Panc1 (cell line): ENCODE results near the gene S100A4. TPM values are rescaled to one million over a fixed set of nuclear protein-coding genes. Genes with fewer than 3 reads are reported as not detected.
A peak's percentile ranks its signal among the peaks of the same experiment; 100 is the strongest.

ENCODE experiments used
- ATAC-seq: fragments of 200-7000 bp; cut with Tn5 transposase; 2 replicates; pipeline ENCODE4 v1.9.1; 2020; ENCODE audit warnings: mild to moderate bottlenecking, moderate library complexity
- Bru-seq: library from RNA; stranded (reverse); fragments of 400-500 nt; gene quantifications from one replicate; lab custom pipeline; 2021; lab: Mats Ljungman, UMichigan
- BruChase-seq, 2 experiments: library from RNA; stranded (reverse); fragments of 400-500 nt; gene quantifications; one replicate each; lab custom pipeline; 2021; lab: Mats Ljungman, UMichigan
- BruUV-seq: library from RNA; stranded (reverse); fragments of 400-500 nt; replicated peaks from 2 replicates; lab custom pipeline; 2021; lab: Mats Ljungman, UMichigan
- CTCF ChIA-PET: fragments of 300-600 bp; sonication (Branson Sonifier 250); formaldehyde crosslinking; loops from one replicate; lab custom pipeline; 2022; ENCODE audit warnings: antibody characterized with exemption; lab: Charles Lee
- POLR2A ChIA-PET: fragments of 300-600 bp; sonication (Branson Sonifier 250); formaldehyde crosslinking; loops from one replicate; lab custom pipeline; 2022; ENCODE audit warnings: antibody characterized with exemption; lab: Charles Lee
- DNase-seq: peaks from one replicate; pipeline ENCODE4 v3.0.0-alpha.2; 2010; ENCODE audit warnings: low read depth, low spot score
- H3K27ac ChIP-seq: 2 replicates; pipeline ENCODE4 v1.5.1; 2011; ENCODE audit warnings: mild to moderate bottlenecking, low read length, inconsistent platforms
- H3K27me3 ChIP-seq: fragments of 200-500 bp; sonication (Bioruptor generic); 2 replicates; pipeline ENCODE4 v1.6.0; 2014; ENCODE audit warnings: low read length, inconsistent platforms; ENCODE audit not compliant: control insufficient read depth, insufficient read depth
- H3K36me3 ChIP-seq: fragments of 200-500 bp; sonication (Bioruptor generic); 2 replicates; pipeline ENCODE4 v1.5.1; 2014; ENCODE audit warnings: inconsistent platforms, mild to moderate bottlenecking, low read length, moderate library complexity; ENCODE audit not compliant: control insufficient read depth, insufficient read depth
- H3K4me1 ChIP-seq: 2 replicates; pipeline ENCODE4 v1.5.1; 2011; ENCODE audit warnings: inconsistent platforms, mild to moderate bottlenecking, low read length, moderate library complexity; ENCODE audit not compliant: control insufficient read depth, insufficient read depth
- H3K4me3 ChIP-seq, 2 experiments: 2 replicates each; pipeline ENCODE4 v1.5.1; 2011 to 2012; ENCODE audit warnings: low read depth in 2 of 2, low read length in 2 of 2, mild to moderate bottlenecking in 2 of 2, inconsistent platforms in 1 of 2, moderate library complexity in 1 of 2
- H3K9me3 ChIP-seq: fragments of 200-500 bp; sonication (Bioruptor generic); 2 replicates; pipeline ENCODE4 v1.5.1; 2014; ENCODE audit warnings: low read depth, mild to moderate bottlenecking, inconsistent platforms, low read length, moderate library complexity; ENCODE audit not compliant: control insufficient read depth, insufficient read depth
- CTCF ChIP-seq: fragments of 450-650 bp; IDR thresholded peaks from 2 replicates; pipeline ENCODE4 v1.5.1; 2017; ENCODE audit warnings: mild to moderate bottlenecking
- POLR2AphosphoS5 ChIP-seq: IDR thresholded peaks from 2 replicates; pipeline ENCODE4 v1.6.1; 2012; ENCODE audit warnings: mild to moderate bottlenecking, low read depth, low read length, moderate library complexity
- SIN3A ChIP-seq: IDR thresholded peaks from 2 replicates; pipeline ENCODE4 v1.6.1; 2012; ENCODE audit warnings: low read depth, mild to moderate bottlenecking, low read length, moderate library complexity, borderline replicate concordance; ENCODE audit not compliant: insufficient read depth
- TCF7L2 ChIP-seq: IDR thresholded peaks from 2 replicates; pipeline ENCODE4 v1.6.1; 2011; ENCODE audit warnings: mild to moderate bottlenecking, low read depth, low read length, inconsistent platforms
- in situ Hi-C: cut with HindIII; loops from 2 replicates; pipeline ENCODE4 v1.10.0; 2016; ENCODE audit warnings: low sequenced_read_pairs, low pct_unique_long_range_greater_than_20kb
- intact Hi-C: fragments of 100-400 bp; cut with micrococcal nuclease; formaldehyde crosslinking; loops from one replicate; pipeline ENCODE4 v1.10.0; 2022; ENCODE audit not compliant: unreplicated experiment
- long read RNA-seq: library from polyadenylated mRNA; unstranded; transcript quantifications from one replicate; pipeline ENCODE4 v2.0.0, GENCODE V29; 2021; ENCODE audit not compliant: unreplicated experiment
- polyA plus RNA-seq: library from polyadenylated mRNA; unstranded; fragments of >200 nt; gene quantifications from one replicate; pipeline ENCODE4 v1.2.1, GENCODE V29; 2012; ENCODE audit warnings: missing spikeins; ENCODE audit not compliant: insufficient read length
- total RNA-seq: library from RNA; stranded (reverse); gene quantifications from one replicate; pipeline ENCODE4 v1.2.1, GENCODE V29; 2021; ENCODE audit not compliant: unreplicated experiment
- TF ChIP-seq, protein P1 (sequence below), 2 experiments: IDR thresholded peaks; 2 replicates each; pipeline ENCODE4 v1.6.1; 2011 to 2012; ENCODE audit warnings: low read depth in 2 of 2, control low read depth in 1 of 2, low read length in 1 of 2, mild to moderate bottlenecking in 1 of 2, moderate library complexity in 1 of 2; ENCODE audit not compliant: insufficient read depth in 1 of 2

S100A4 gene
- total RNA-seq: 773 TPM
- polyA plus RNA-seq: 817 TPM
- percentile 97 among the genes with signal in this experiment for Bru-seq, nascent RNA
- BruChase-seq, experiment 1, labeled RNA remaining after a 2-hour chase: percentile 96 among the genes with signal in this experiment
- BruChase-seq, experiment 2, labeled RNA remaining after a 6-hour chase: percentile 97 among the genes with signal in this experiment
- long read RNA-seq, transcript S100A4-206 (2 exons, 755 nt): minor isoform, 24 of 242 reads
- long read RNA-seq, transcript S100A4-204 (3 exons, 600 nt): major isoform, 150 of 242 reads
- long read RNA-seq, transcript S100A4-201 (4 exons, 566 nt): minor isoform, 11 of 242 reads
- long read RNA-seq, transcript S100A4-203 (3 exons, 573 nt): minor isoform, 13 of 242 reads
- long read RNA-seq, partial matches to known transcripts: 4 of 242 reads
- long read RNA-seq, other reads (novel, unspliced or antisense): 35 of 242 reads

DNA sequence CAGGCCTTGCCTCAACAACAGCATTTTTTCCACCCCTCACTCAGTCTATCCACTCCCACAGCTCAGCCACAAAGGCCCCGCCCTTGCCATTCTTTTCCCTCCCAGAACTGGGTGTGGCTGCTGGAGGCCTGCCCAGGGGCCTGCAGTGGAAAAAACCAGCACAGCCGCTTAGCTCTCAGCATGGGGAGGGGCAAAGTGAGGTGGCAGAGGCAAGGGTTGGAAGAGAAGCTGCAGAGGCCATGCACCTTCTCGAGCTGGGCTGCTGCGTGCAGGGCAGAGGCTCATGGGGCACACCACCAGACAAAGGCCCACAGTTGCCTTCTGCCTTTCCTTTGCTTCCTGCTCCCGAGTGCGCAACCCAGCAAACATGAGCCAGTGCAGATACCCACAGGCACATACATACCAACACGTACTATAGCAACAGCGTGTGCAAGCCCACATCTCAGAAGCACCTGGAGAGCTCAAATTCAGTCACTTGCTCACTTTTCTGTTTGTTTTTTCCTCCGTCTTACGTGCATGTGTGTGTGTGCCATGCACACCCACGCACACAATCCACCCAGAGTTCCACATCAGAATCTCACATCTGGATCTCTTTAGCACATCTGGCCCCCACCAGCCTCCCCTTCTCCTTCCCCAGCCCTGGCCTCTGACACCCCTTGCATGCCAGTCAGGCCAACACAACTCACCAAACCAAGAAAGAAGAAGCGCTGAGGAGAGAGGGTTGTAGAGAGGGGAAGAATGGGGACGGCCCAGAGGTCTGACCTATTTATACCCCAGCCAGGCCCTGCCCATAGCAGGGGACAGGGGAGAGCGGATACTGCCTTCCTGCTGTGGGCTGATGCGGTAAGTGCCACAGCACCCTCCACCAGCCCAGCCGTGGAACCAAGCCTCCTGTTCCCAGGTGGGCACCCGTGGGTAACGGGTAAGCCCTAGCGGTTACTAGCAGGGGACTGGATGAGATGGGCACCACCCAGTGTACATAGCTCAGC lies at the start of gene S100A4:
S100A4 (minus strand) TSS at position 740 of the 989 bp plus-strand sequence. CDS start 1,012 bp downstream, outside the sequence.
- Histone ChIP-seq H3K27ac (peak within 1 kb of the TSS; percentile 98), H3K36me3 (no peaks in the 10 kb centered on the region)
- TSS peak; percentile 97 for BruUV-seq

More for the DNA sequence above, at the start of gene S100A4:
- ATAC-seq (peak; percentile 75), DNase-seq (peak; percentile 68)
- Histone ChIP-seq H3K27me3 (no peaks in the 10 kb centered on the region), H3K4me1 (peaks cover 98% of the 10 kb centered on the region), H3K4me3 (peak within 1 kb of the TSS; percentile 49 to 55), H3K9me3 (no peaks in the 10 kb centered on the region)
- CTCF ChIA-PET: interaction anchor here (0.5 to 2.7 kb wide), 6 partner anchors 10 to 27 kb away, joined by 3 to 16 read pairs (median 6); partner anchors contain the start of gene S100A6
- TF ChIP-seq TCF7L2: no peak
- TF ChIP-seq CTCF: no peak
- TF ChIP-seq, protein P1, sequence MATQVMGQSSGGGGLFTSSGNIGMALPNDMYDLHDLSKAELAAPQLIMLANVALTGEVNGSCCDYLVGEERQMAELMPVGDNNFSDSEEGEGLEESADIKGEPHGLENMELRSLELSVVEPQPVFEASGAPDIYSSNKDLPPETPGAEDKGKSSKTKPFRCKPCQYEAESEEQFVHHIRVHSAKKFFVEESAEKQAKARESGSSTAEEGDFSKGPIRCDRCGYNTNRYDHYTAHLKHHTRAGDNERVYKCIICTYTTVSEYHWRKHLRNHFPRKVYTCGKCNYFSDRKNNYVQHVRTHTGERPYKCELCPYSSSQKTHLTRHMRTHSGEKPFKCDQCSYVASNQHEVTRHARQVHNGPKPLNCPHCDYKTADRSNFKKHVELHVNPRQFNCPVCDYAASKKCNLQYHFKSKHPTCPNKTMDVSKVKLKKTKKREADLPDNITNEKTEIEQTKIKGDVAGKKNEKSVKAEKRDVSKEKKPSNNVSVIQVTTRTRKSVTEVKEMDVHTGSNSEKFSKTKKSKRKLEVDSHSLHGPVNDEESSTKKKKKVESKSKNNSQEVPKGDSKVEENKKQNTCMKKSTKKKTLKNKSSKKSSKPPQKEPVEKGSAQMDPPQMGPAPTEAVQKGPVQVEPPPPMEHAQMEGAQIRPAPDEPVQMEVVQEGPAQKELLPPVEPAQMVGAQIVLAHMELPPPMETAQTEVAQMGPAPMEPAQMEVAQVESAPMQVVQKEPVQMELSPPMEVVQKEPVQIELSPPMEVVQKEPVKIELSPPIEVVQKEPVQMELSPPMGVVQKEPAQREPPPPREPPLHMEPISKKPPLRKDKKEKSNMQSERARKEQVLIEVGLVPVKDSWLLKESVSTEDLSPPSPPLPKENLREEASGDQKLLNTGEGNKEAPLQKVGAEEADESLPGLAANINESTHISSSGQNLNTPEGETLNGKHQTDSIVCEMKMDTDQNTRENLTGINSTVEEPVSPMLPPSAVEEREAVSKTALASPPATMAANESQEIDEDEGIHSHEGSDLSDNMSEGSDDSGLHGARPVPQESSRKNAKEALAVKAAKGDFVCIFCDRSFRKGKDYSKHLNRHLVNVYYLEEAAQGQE (IDR thresholded peaks at IDR 0.05; ENCODE audit: insufficient read depth in 1 of 2, low read depth in 2 of 2, low read length in 1 of 2): no peak
- peak; percentile 41 for TF ChIP-seq POLR2AphosphoS5
- TF ChIP-seq SIN3A: no peak
- intact Hi-C loops: no loop called here
- in situ Hi-C loops: no loop called here
- POLR2A ChIA-PET: interaction anchor here (0.5 to 1.9 kb wide), 4 partner anchors 10 to 21 kb away, joined by 3 to 9 read pairs (median 8); partner anchors contain the start of genes S100A2 and S100A6
